ENCODE data around the gene PRDX5.

Gene PRDX5

DNA sequence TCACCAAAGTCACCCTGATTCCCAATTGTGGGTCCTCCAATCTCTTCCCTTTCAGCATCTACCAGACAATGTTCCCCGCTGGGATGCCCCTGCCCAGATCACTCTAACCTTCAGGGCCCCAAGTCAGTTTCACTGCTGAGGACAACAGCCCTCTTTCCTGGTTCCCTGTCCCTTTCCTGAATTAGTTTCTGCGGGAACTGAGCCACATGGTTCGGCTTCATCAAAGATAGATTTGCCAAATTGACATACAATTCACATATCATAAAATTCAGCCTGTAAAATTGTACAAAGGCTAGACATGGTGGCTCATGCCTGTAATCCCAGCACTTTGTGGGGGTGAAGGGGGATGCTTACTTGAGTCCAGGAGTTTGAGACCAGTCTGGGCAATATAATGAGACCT lies 10.1 kb downstream of the PRDX5 start:
- DNase-seq = no peak

DNA sequence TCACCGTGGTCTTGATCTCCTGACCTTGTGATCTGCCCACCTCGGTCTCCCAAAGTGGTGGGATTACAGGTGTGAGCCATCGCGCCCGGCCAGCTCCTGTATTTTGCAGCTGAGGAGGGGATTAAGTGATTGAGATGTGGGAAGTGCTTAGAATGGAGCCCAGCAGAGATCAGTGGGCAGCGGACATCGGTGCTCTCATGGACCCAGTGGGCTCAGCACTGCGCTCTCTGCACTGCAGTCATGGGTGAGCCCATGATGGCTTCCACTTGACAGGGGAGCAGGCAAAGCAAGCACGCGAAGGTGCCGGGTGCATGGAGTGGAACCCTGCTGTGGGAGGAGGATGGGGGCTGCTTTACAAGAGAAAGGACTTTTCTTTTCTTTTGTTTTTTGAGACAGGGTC lies 13.0 kb downstream of the PRDX5 start:
- no peak for DNase-seq

- DNase-seq = peak; percentile 90 to 91
These were observed 13.8 kb downstream of the PRDX5 start for GRCh38 chr11:64331569-64332371.

DNA sequence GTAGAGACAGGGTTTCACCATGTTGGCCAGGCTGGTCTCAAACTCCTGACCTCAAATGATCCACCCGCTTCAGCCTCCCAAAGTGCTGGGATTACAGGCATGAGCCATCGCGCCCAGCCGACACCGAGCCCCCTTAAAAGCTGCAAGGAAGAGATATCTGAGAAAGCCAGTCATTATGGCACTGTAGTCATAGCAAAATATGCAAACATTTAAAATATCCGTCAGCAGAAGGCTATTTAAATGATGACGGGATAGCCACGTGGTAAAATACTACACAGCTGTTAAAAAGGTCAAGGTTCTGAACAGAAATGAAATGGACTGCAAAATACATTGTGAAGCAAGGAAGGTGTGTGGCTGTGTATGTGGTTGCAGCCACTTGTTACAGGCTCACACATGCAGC lies 15.6 kb downstream of the PRDX5 start:
- no peak for DNase-seq

DNA sequence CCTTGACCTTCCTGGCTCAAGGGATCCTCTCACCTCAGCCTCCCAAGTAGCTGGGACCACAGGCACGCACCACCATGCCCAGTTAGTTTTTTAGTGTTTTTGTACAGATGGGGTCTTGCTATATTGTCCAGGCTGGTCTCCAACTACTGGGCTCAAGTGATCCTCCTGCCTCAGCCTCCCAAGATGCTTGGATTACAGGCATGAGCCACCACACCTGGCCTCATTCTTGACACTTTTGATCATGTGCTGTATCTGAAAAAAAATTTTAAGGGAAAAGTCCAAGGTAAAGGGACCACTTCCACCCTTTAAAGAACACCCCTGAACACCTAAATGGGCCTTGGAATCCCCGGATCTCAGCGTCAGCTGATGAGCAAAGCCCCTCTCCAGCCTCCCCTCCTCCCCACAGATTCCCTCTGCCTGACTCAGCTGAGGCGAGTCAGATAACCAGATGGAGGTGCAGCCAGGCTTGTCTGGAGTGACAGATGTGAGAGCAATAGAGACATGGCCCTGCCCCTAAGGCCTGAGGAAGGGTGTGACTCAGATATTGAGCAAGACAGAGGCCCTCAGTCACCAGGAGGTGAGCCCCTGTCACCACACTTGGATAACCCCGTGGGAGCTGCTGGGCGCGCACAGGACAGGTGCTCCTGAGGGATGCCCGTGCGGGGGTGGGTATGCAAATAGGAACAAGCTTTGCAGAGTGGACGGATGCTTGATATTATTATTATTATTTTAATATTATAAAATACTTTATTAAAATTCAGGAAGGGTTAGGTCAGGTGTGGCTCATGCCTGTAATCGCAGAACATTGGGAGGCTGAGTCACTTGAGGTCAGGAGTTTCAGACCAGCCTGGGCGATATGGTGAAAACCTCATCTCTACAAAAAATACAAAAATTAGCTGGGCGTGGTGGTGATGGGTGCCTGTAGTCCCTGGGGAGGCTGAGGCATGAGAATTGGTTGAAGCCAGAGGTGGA lies 17.1 kb downstream of the PRDX5 start:
- peak; percentile 81 to 88 for DNase-seq

GRCh38 chr11:64337538-64338249 lies 19.8 kb downstream of the PRDX5 start:
- DNase-seq = no peak

DNA sequence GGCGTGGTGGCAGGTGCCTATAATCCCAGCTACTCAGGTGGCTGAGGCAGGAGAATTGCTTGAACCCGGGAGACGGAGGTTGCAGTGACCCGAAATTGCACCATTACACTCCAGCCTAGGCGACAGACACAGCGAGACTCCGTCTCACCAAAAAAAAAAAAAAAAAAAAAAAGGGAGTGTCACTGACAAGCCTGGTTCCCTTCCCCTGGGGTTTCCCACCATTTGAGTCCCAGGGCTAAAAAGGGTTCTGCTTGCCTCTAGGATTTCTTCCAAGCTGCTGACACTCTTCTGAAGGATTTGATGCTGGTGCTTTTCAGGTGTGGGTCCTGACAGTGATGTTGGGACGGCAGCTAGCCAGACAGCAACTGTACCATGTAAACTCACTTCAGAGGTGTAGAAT lies 20.8 kb downstream of the PRDX5 start:
- DNase-seq = no peak

DNA sequence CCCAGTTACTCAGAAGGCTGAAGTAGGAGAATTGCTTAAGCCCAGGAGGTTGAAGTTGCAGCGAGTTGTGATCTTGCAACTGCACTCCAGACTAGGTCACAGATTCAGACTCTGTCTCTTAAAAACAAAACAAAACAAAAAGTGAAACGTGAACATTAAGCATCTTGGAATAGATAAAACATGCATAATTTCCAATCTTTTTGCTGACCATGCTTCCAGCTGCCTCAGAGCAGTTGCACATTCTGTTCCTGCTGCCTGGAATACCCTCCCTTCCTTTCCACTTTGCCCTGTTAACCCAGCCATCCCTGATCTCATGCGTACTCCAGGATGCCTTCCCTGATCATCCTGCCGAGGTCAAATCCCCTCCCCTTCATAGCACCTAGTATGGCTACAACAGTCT lies 21.4 kb downstream of the PRDX5 start:
- no peak for DNase-seq

DNA sequence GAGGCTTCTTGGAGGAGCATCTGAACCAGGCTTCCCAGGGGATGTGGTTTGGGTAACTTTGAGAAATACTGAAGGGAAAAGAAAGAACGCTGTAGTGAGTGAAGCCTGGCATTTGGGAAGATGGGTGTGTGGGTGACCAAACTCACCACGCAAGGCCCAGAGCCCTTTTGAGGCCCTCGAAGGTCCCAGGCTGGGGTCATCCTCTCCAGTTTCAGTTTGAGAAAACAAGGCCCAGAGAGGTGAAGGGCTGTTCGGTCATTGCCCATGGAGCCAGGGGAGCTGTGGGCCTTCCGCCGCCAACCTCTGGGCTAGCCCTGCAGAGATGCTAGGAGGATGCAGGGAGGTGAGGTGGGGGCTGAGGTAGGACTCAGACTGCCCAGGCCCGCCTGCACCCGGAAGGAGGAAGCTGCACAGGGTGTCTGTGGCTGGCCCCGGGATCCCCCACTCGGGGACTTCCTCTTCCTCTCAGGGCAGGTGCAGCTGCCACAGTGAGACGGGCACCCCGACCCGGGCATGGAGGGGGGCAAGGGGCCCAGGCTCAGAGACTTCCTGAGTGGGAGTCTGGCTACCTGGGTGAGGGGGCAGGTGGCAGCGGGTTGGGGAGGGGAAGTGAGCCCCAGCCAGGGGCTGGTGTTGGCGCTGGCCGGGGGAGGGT lies 22.0 kb downstream of the PRDX5 start, which contains the start of gene CCDC88B:
Gene CCDC88B (plus strand): TSS at position 451 of the 655 bp plus-strand sequence. CDS start 63 bp downstream, at position 514.
- peak; percentile 63 to 73 for DNase-seq

DNA sequence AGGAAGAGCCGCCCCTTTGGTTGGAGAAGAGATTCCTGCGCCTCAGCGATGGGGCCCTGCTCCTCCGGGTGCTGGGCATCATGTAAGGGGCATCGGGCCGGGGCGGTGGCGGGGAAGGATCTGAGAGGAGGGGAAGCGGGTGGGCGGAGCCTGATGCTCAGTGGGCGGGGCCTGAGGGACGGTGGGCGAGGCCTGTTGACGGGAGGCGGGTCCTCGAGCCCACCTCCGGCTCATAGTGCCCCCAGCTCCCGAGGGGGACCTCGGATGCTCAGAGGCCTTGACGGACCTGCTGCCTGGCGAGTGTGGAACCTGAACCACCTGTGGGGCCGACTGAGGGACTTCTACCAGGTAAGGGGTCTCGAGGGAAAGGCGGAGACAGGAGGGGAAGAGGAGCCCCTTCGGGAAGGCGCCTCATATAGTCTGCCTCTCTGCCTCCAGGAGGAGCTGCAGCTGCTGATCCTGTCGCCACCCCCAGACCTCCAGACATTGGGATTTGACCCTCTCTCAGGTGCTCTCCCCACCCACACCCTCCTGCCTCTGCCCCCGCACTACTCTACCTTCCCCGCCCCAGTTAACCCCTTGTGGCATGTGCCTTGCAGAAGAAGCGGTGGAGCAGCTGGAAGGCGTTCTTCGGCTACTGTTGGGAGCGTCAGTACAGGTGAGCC lies 22.9 kb downstream of the PRDX5 start:
- DNase-seq = no peak

DNA sequence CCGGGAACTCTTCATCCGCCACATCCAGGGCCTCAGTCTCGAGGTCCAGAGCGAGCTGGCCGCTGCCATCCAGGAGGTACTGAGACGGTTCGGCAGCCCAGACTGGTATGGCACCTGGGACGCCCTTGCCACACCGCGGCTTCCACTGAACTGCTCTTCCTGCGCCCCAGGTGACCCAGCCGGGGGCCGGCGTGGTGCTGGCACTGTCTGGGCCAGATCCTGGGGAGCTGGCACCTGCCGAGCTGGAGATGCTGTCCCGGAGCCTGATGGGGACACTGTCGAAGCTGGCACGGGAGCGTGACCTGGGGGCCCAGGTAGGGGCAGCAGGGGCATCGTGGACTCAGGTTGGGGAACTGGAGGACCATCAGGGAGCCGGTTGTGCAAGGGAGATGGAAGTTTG lies 23.5 kb downstream of the PRDX5 start:
- no peak for DNase-seq

GRCh38 chr11:64341851-64342791 lies 24.2 kb downstream of the PRDX5 start:
- DNase-seq = peak; percentile 58 to 79

DNA sequence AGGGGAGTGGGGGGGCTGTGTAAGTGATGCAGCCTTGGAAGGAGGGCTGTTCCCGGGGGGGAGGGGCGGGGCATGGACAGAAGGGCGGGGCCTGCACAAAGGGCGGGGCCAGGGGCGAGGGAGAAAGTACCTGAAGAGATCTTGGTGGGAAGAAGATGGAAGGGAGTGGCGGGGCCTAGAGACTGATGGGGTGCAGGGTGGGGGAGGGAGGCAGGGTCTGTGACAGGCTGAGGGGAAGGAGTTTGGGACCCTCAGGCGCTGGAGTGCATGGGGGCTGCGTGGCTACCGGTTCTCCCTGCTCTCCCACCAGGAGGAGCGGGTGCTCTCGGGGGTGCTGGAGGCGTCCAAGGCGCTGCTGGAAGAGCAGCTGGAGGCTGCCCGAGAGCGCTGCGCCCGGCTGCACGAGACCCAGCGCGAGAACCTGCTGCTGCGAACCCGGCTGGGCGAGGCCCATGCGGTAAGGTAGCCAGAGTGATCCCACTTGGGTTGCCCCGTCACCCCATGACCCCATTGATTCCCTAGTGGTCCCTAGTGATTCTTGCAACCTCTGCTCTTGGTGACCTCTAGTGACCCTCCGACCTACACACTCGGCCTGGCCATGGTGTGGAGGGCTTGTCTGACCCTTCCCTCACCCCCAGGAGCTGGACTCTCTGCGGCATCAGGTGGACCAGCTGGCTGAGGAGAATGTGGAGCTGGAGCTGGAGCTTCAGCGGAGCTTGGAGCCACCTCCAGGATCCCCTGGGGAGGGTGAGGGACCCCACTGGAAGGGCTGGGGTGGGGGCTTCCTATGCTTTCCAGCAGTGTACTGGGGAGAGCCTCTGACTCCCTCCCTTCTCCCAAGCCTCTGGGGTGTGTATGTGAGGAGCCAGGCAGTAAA lies 25.2 kb downstream of the PRDX5 start:
- no peak for DNase-seq

DNA sequence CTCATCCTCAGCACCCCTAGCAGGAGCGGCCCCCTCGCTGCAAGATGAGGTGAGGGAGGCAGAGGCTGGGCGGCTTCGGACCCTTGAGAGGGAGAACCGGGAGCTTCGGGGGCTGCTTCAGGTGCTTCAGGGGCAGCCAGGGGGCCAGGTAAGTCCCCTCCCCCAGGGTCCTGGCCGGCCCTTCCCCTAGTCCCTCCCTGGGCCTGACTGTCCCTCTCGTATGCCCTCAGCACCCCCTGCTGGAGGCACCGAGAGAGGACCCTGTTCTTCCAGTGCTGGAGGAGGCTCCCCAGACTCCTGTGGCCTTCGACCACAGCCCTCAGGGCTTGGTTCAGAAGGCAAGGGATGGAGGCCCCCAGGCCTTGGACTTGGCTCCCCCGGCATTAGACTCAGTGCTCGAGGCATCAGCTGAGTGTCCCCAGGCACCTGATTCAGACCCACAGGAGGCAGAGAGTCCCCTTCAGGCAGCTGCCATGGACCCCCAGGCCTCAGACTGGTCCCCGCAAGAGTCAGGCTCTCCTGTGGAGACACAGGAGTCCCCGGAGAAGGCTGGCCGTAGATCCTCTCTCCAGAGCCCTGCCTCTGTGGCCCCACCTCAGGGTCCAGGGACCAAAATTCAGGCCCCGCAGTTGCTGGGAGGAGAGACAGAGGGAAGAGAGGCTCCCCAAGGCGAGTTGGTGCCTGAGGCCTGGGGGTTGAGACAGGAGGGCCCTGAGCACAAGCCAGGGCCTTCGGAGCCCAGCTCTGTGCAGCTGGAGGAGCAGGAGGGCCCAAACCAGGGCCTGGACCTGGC lies 26.0 kb downstream of the PRDX5 start:
- peak in 1 of 2 experiments; percentile 7 for DNase-seq

DNA sequence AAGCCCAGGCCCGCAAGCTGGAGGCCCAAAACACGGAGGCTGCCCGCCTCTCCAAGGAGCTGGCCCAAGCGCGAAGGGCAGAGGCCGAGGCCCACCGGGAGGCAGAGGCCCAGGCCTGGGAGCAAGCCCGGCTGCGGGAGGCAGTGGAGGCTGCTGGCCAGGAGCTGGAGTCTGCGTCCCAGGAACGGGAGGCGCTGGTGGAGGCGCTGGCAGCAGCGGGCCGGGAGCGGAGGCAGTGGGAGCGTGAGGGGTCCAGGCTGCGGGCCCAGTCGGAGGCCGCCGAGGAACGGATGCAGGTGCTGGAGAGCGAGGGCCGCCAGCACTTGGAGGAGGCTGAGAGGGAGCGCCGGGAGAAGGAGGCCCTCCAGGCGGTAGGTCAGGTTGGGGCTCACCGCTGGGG lies 26.9 kb downstream of the PRDX5 start:
- DNase-seq = no peak

DNA sequence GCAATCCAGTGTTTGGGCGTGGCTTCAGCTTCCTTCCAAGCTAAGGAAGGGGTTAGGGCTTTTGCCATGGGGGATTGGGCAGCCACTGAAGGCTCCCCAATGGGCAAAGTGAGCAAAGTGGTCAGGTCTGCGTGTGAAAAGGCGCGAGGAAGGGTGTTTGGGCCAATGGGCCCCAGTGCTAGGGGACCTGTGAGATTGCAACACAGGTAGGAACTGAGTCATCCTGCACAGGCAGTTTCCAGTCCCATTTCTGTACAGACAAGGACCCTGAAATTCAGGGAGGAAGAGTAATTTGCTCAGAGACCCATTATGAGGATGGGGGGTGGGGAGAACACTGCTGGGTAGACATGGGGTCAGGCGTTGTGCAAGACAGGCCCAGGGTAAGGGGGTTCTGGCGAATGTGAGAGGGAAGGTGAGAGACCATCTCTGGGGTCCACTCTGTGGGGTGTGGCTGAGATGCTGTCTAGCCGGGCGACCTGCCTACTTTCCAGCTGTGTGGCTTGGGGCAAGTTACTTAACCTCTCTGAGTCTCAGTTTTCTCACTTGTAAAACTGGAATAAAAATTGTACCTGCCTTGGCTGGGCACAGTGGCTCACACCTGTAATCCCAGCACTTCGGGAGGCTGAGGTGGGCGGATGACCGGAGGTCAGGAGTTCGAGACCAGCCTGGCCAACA lies 29.4 kb downstream of the PRDX5 start:
- DNase-seq = peak in 1 of 2 experiments; percentile 18

DNA sequence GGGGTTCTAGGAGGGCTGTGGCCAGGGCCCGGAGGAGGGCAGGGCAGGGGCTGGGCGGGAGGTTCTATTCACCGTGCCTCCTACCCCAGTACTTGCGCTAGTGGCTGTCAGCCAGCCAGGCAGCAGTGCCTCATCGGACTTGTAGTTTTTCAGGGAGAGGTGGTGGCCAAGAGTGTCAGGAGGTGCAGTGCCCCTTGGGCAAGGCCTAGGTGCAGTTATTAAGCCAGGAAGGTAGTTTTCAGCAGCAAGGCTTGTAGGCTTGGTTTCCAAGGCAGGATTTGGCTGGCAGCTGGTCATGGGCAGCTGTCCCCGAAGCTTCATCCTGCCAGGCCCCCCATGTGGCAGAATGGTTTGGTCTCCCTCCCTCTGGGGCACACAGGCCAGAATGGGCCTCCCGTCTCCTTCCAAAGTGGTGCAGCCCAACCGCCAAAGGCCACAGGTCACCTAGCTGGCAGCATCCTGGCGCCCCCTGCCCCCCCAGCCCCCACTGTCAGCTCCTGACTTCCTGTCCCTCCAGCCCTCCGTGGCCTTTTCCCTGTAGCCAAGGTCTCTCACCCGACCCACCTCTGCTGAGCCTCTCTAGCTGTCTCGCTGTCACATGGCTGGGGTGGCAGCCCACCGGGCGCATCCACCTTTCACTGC lies 30.6 kb downstream of the PRDX5 start:
- no peak for DNase-seq

DNA sequence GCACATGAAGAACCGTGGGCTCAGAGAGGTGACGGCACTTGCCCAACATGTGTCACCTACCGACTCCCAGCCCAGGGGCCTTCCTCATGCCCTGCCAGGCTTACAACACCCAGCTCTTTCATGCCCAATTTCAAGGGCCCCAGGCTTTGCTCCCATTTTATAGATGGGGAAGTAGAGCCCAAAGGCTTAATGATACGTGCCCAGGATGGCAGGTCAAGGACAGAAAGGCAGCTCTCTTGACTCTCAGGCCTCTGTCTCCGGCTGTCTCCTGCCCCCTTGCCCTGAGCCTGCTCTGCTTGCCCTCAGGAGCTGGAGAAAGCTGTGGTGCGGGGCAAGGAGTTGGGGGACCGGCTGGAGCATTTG lies 31.1 kb downstream of the PRDX5 start:
- DNase-seq = no peak

All from AML-193 (cell line).